HepG2 (cell line): ENCODE measurements around the gene CTSZ. TPM values are rescaled to one million over a fixed set of nuclear protein-coding genes. Genes with fewer than 3 reads are reported as not detected.

Experiments
- AHR ChIP-seq: IDR thresholded peaks from 2 replicates; pipeline ENCODE4 v1.6.1; 2018; ENCODE audit warnings: missing genetic modification reagents, missing compliant biosample characterization
- CBX2 ChIP-seq, 2 experiments: fragments of 200-600 bp in 1 of 2; sonication (generic); formaldehyde crosslinking in 1 of 2; IDR thresholded peaks; 2 replicates each; pipeline versions ENCODE4 v1.7.0 to v1.8.1; 2018 to 2022; ENCODE audit warnings: low read depth in 2 of 2, low read length in 1 of 2, mild to moderate bottlenecking in 1 of 2, missing genetic modification reagents in 1 of 2
- CCAR2 ChIP-seq: fragments of 200-400 bp; formaldehyde crosslinking; optimal IDR thresholded peaks from 2 replicates; pipeline ENCODE3; 2018; ENCODE audit warnings: low read depth, mild to moderate bottlenecking, low read length, moderate library complexity
- FOXC1 ChIP-seq: sonication (generic); formaldehyde crosslinking; IDR thresholded peaks from 2 replicates; pipeline ENCODE4 v1.8.0; 2022; ENCODE audit warnings: mild to moderate bottlenecking, missing genetic modification reagents, borderline replicate concordance
- FOXP4 ChIP-seq: sonication (generic); formaldehyde crosslinking; IDR thresholded peaks from 2 replicates; pipeline ENCODE4 v1.4.0; 2020; ENCODE audit warnings: missing genetic modification reagents
- HINFP ChIP-seq: sonication (generic); formaldehyde crosslinking; IDR thresholded peaks from 2 replicates; pipeline ENCODE4 v1.4.0; 2020; ENCODE audit warnings: low read depth, mild to moderate bottlenecking, missing genetic modification reagents
- HMGA1 ChIP-seq: sonication (generic); formaldehyde crosslinking; conservative IDR thresholded peaks from 2 replicates; pipeline ENCODE4 v1.4.0; 2020; ENCODE audit warnings: missing genetic modification reagents
- KMT2B ChIP-seq: IDR thresholded peaks from 2 replicates; pipeline ENCODE4 v1.6.1; 2016; ENCODE audit warnings: missing genetic modification reagents, missing compliant biosample characterization
- MIXL1 ChIP-seq: IDR thresholded peaks from 2 replicates; pipeline ENCODE4 v1.6.1; 2016
- MYPOP ChIP-seq: sonication (generic); formaldehyde crosslinking; IDR thresholded peaks from 2 replicates; pipeline ENCODE4 v1.8.1; 2023; ENCODE audit warnings: mild to moderate bottlenecking, moderate library complexity, missing genetic modification reagents
- NFE2L2 ChIP-seq: fragments of 150-350 bp; IDR thresholded peaks from 2 replicates; pipeline ENCODE4 v1.6.1; 2014; ENCODE audit warnings: low read length
- PAF1 ChIP-seq: IDR thresholded peaks from 2 replicates; pipeline ENCODE4 v1.6.1; 2016; ENCODE audit warnings: missing genetic modification reagents, missing compliant biosample characterization
- PCBP2 ChIP-seq: fragments of 200-400 bp; formaldehyde crosslinking; optimal IDR thresholded peaks from 2 replicates; pipeline ENCODE3; 2018; ENCODE audit warnings: low read length, low read depth; ENCODE audit not compliant: poor library complexity, severe bottlenecking
- POLR2G ChIP-seq: fragments of 200-400 bp; formaldehyde crosslinking; IDR thresholded peaks from 2 replicates; pipeline ENCODE4 v1.6.1; 2018; ENCODE audit warnings: mild to moderate bottlenecking, low read depth, low read length, moderate library complexity
- PPARG ChIP-seq: conservative IDR thresholded peaks from 2 replicates; pipeline ENCODE4 v1.6.1; 2016; ENCODE audit warnings: missing biosample characterization, missing genetic modification reagents
- SIN3A ChIP-seq: IDR thresholded peaks from 2 replicates; pipeline ENCODE4 v1.6.1; 2011; ENCODE audit warnings: low read depth, mild to moderate bottlenecking, control low read depth, low read length, borderline replicate concordance
- SPEN ChIP-seq: sonication (generic); formaldehyde crosslinking; IDR thresholded peaks from 2 replicates; pipeline ENCODE4 v1.5.1; 2020; ENCODE audit warnings: low read depth, mild to moderate bottlenecking, missing genetic modification reagents
- TEF ChIP-seq: sonication (generic); formaldehyde crosslinking; IDR thresholded peaks from 2 replicates; pipeline ENCODE4 v1.5.0; 2020; ENCODE audit warnings: missing genetic modification reagents
- ZIK1 ChIP-seq: sonication (generic); formaldehyde crosslinking; IDR thresholded peaks from 2 replicates; pipeline ENCODE4 v1.5.0; 2020; ENCODE audit warnings: mild to moderate bottlenecking, low read depth, missing genetic modification reagents, borderline replicate concordance
- ZNF691 ChIP-seq: sonication (generic); formaldehyde crosslinking; IDR thresholded peaks from 2 replicates; pipeline ENCODE4 v1.4.0; 2020; ENCODE audit warnings: missing genetic modification reagents, low read depth, mild to moderate bottlenecking, borderline replicate concordance
- ZNF784 ChIP-seq: sonication (generic); formaldehyde crosslinking; IDR thresholded peaks from 2 replicates; pipeline ENCODE4 v1.5.1; 2020; ENCODE audit warnings: missing genetic modification reagents, mild to moderate bottlenecking, borderline replicate concordance
- ZNF790 ChIP-seq: sonication (generic); formaldehyde crosslinking; IDR thresholded peaks from 2 replicates; pipeline ENCODE4 v1.8.0; 2022; ENCODE audit warnings: missing genetic modification reagents, mild to moderate bottlenecking, borderline replicate concordance
- ZNF792 ChIP-seq: IDR thresholded peaks from 2 replicates; pipeline ENCODE4 v1.6.1; 2016
- polyA plus RNA-seq, 8 experiments: library from polyadenylated mRNA; depleted of rRNA in 3 of 8; stranded (reverse) in 7 of 8; unstranded in 1 of 8; fragments of >200 nt; fragmentation: Illumina TruSeq in 4 of 8; extraction: Trizol in 4 of 8; gene quantifications; 2 replicates each; pipeline versions ENCODE4 v1.2.1 to v1.2.3, GENCODE V29; 2011 to 2016; ENCODE audit warnings: low read depth in 4 of 8, missing spikeins in 1 of 8, mixed read lengths in 1 of 8; ENCODE audit not compliant: insufficient read depth in 1 of 8
- total RNA-seq, 5 experiments: library from RNA; depleted of rRNA; stranded (reverse); fragments of >200 nt; fragmentation: Illumina TruSeq; extraction: Trizol; gene quantifications; 2 replicates each; pipeline ENCODE4 v1.2.3, GENCODE V29; 2016; ENCODE audit warnings: low read depth in 1 of 5

CTSZ gene
- total and polyA plus RNA-seq, 2 of the 13 experiments (the other 11 are each of a cell fraction or from before 2014, with no cell fraction given): 0.33 TPM; not detected in 1

- TF ChIP-seq ZNF691 (CRISPR knock-in tag): no peak
- TF ChIP-seq POLR2G: no peak
- no peak for TF ChIP-seq CBX2 (IDR thresholded peaks at IDR 0.05; ENCODE audit: low read depth, low read length)
- no peak for TF ChIP-seq CBX2 (CRISPR knock-in tag; IDR thresholded peaks at IDR 0.05; ENCODE audit: low read depth)
- no peak for TF ChIP-seq TEF (CRISPR knock-in tag)
- TF ChIP-seq CCAR2: no peak
- no peak for TF ChIP-seq HMGA1 (CRISPR knock-in tag)
- TF ChIP-seq PCBP2: no peak
- no peak for TF ChIP-seq KMT2B (CRISPR knock-in tag)
- peak; percentile 39; the same call in 1 of the 2 replicates for TF ChIP-seq SPEN (CRISPR knock-in tag)
- no peak for TF ChIP-seq ZIK1 (CRISPR knock-in tag)
- no peak for TF ChIP-seq NFE2L2
- peak; percentile 40; the same call in 1 of the 2 replicates for TF ChIP-seq SIN3A
- TF ChIP-seq ZNF790 (CRISPR knock-in tag): no peak
- no peak for TF ChIP-seq FOXC1
- TF ChIP-seq PAF1 (CRISPR knock-in tag): no peak
- TF ChIP-seq HINFP (CRISPR knock-in tag): no peak
- peak; percentile 82 for TF ChIP-seq MIXL1 (CRISPR knock-in tag)
- no peak for TF ChIP-seq AHR (CRISPR knock-in tag)
- TF ChIP-seq ZNF784 (CRISPR knock-in tag): no peak
- TF ChIP-seq ZNF792: 0 out of 2 replicates have a peak, but pooled peaks have one; percentile 24
- TF ChIP-seq MYPOP (CRISPR knock-in tag): 0 out of 2 replicates have a peak, but pooled peaks have one; percentile 36
- TF ChIP-seq PPARG (CRISPR knock-in tag): peak; percentile 95
- peak; percentile 62 for TF ChIP-seq FOXP4
Observed at GRCh38 chr20:58995461-58996225, 11.4 kb downstream of the CTSZ start (continued).
